A673 (cell line): ENCODE results near the gene SLC14A1.

Source experiments
- CTCF ChIP-seq: fragments of 300-800, 200-600 bp; sonication (generic); conservative IDR thresholded peaks from 2 replicates; pipeline ENCODE4 v1.5.1; 2017; ENCODE audit warnings: low read depth, mild to moderate bottlenecking, antibody characterized with exemption, low read length, moderate library complexity, mixed read lengths
- EZH2 ChIP-seq: fragments of 200-600 bp; sonication (generic); IDR thresholded peaks from 2 replicates; pipeline ENCODE4 v1.6.1; 2017; ENCODE audit warnings: borderline replicate concordance, low read depth, mild to moderate bottlenecking, mixed read lengths, antibody characterized with exemption, low read length; ENCODE audit not compliant: poor library complexity, severe bottlenecking

GRCh38 chr18:45708831-45709230, 15.2 kb upstream of the SLC14A1 start:
- TF ChIP-seq EZH2 (no peak), CTCF (no peak)
